IMR-90 (cell line): ENCODE data around the gene ACTN1. TPM values are rescaled to one million over a fixed set of nuclear protein-coding genes. Genes with fewer than 3 reads are reported as not detected.

Source experiments
- ATAC-seq: fragments of 200-7000 bp; cut with Tn5 transposase; 2 replicates; pipeline ENCODE4 v1.9.1; 2020; ENCODE audit warnings: low read depth, mild to moderate bottlenecking, moderate library complexity
- BruUV-seq: library from RNA; stranded (reverse); fragments of 400-500 nt; replicated peaks from 2 replicates; lab custom pipeline; 2021; lab: Mats Ljungman, UMichigan
- CTCF ChIA-PET: fragments of 300-600 bp; formaldehyde crosslinking; extraction: SDS; loops from one replicate; lab custom pipeline; 2021; ENCODE audit warnings: antibody characterized with exemption; lab: Yijun Ruan, JAX
- POLR2A ChIA-PET: fragments of 300-600 bp; sonication (Branson Sonifier 250); formaldehyde crosslinking; loops from one replicate; lab custom pipeline; 2022; ENCODE audit warnings: antibody characterized with exemption; ENCODE audit not compliant: unreplicated experiment; lab: Charles Lee
- DNase-seq: peaks from one replicate; pipeline ENCODE4 v3.0.0; 2013
- H2AFZ ChIP-seq: replicated peaks from 2 replicates; pipeline ENCODE3; 2013; ENCODE audit warnings: low read length, mild to moderate bottlenecking; ENCODE audit not compliant: poor library complexity
- H2AK5ac ChIP-seq: 2 replicates; pipeline ENCODE4 v1.6.1; 2013; ENCODE audit warnings: low read depth, low read length, inconsistent platforms
- H2AK9ac ChIP-seq: replicated peaks from 2 replicates; pipeline ENCODE3; 2013; ENCODE audit warnings: mild to moderate bottlenecking, low read depth, low read length, moderate library complexity; ENCODE audit not compliant: poor library complexity
- H2BK120ac ChIP-seq: 2 replicates; pipeline ENCODE4 v1.6.1; 2013; ENCODE audit warnings: low read depth, low read length, inconsistent platforms
- H2BK15ac ChIP-seq: 3 replicates; pipeline ENCODE4 v1.6.1; 2013; ENCODE audit warnings: low read depth, low read length, inconsistent platforms
- H2BK20ac ChIP-seq: 2 replicates; pipeline ENCODE4 v1.6.1; 2013; ENCODE audit warnings: low read depth, mild to moderate bottlenecking, inconsistent platforms, low read length, moderate library complexity
- H2BK5ac ChIP-seq: 2 replicates; pipeline ENCODE4 v1.6.1; 2013; ENCODE audit warnings: mild to moderate bottlenecking, low read depth, low read length, inconsistent platforms; ENCODE audit not compliant: poor library complexity, severe bottlenecking
- H3K14ac ChIP-seq: replicated peaks from 2 replicates; pipeline ENCODE4 v1.6.1; 2013; ENCODE audit warnings: low read depth, low read length, inconsistent platforms
- H3K18ac ChIP-seq: 2 replicates; pipeline ENCODE4 v1.6.1; 2013; ENCODE audit warnings: low read depth, low read length, control low read depth
- H3K23ac ChIP-seq: 2 replicates; pipeline ENCODE4 v1.6.1; 2013; ENCODE audit warnings: low read depth, low read length, inconsistent platforms
- H3K27ac ChIP-seq: 2 replicates; pipeline ENCODE4 v1.5.1; 2013; ENCODE audit warnings: mild to moderate bottlenecking, control low read depth, low read length; ENCODE audit not compliant: insufficient read depth
- H3K27me3 ChIP-seq: 2 replicates; pipeline ENCODE4 v1.6.1; 2013; ENCODE audit warnings: low read length; ENCODE audit not compliant: control insufficient read depth, insufficient read depth
- H3K36me3 ChIP-seq: 2 replicates; pipeline ENCODE4 v1.6.1; 2013; ENCODE audit warnings: low read length, mixed read lengths; ENCODE audit not compliant: control insufficient read depth, insufficient read depth
- H3K4ac ChIP-seq: 2 replicates; pipeline ENCODE4 v1.6.1; 2013; ENCODE audit warnings: low read depth, low read length, inconsistent platforms
- H3K4me1 ChIP-seq: 2 replicates; pipeline ENCODE4 v1.6.1; 2013; ENCODE audit warnings: low read length, mixed read lengths; ENCODE audit not compliant: control insufficient read depth, insufficient read depth
- H3K4me2 ChIP-seq: 2 replicates; pipeline ENCODE4 v1.6.1; 2013; ENCODE audit warnings: low read depth, mild to moderate bottlenecking, control low read depth, low read length, moderate library complexity
- H3K4me3 ChIP-seq: 2 replicates; pipeline ENCODE4 v1.5.1; 2013; ENCODE audit warnings: low read depth, mild to moderate bottlenecking, control low read depth, low read length, moderate library complexity; ENCODE audit not compliant: insufficient read depth
- H3K56ac ChIP-seq: 2 replicates; pipeline ENCODE4 v1.6.1; 2013; ENCODE audit warnings: low read length, inconsistent platforms; ENCODE audit not compliant: insufficient read depth; ENCODE audit errors: extremely low read depth
- H3K79me1 ChIP-seq, 2 experiments: 2 replicates each; pipeline ENCODE4 v1.6.1; 2013; ENCODE audit warnings: low read length in 2 of 2, inconsistent platforms in 1 of 2, low read depth in 1 of 2
- H3K9ac ChIP-seq: 2 replicates; pipeline ENCODE4 v1.6.1; 2013; ENCODE audit warnings: low read depth, low read length, control low read depth
- H3K9me1 ChIP-seq: 2 replicates; pipeline ENCODE4 v1.6.1; 2013; ENCODE audit warnings: low read length, inconsistent platforms; ENCODE audit not compliant: insufficient read depth
- H3K9me3 ChIP-seq: 2 replicates; pipeline ENCODE4 v1.6.1; 2013; ENCODE audit warnings: low read length; ENCODE audit not compliant: control insufficient read depth, insufficient read depth
- H4K20me1 ChIP-seq: 2 replicates; pipeline ENCODE4 v1.6.1; 2013; ENCODE audit warnings: low read length, inconsistent platforms; ENCODE audit not compliant: insufficient read depth
- H4K5ac ChIP-seq: 2 replicates; pipeline ENCODE4 v1.6.1; 2013; ENCODE audit warnings: mild to moderate bottlenecking, low read depth, low read length, control low read depth
- H4K8ac ChIP-seq, 2 experiments: 2 replicates each; pipeline ENCODE4 v1.6.1; 2013; ENCODE audit warnings: low read depth in 2 of 2, low read length in 2 of 2, control low read depth in 1 of 2, inconsistent platforms in 1 of 2
- H4K91ac ChIP-seq: 2 replicates; pipeline ENCODE4 v1.6.1; 2013; ENCODE audit warnings: low read depth, low read length, inconsistent platforms; ENCODE audit not compliant: insufficient read depth
- BHLHE40 ChIP-seq: fragments of 150-350 bp; IDR thresholded peaks from 2 replicates; pipeline ENCODE4 v1.6.1; 2016; ENCODE audit warnings: mild to moderate bottlenecking, low read depth, low read length
- CEBPB ChIP-seq: IDR thresholded peaks from 2 replicates; pipeline ENCODE4 v1.6.1; 2012; ENCODE audit warnings: low read depth, low read length, improper control_type of control experiment
- ELK1 ChIP-seq: fragments of 150-350 bp; IDR thresholded peaks from 2 replicates; pipeline ENCODE4 v1.6.1; 2016; ENCODE audit warnings: low read depth, mild to moderate bottlenecking, low read length, moderate library complexity, borderline replicate concordance
- NFE2L2 ChIP-seq: fragments of 150-350 bp; IDR thresholded peaks from 2 replicates; pipeline ENCODE4 v1.6.1; 2016; ENCODE audit warnings: low read depth, mild to moderate bottlenecking, low read length
- SMC3 ChIP-seq: fragments of 150-350 bp; IDR thresholded peaks from 2 replicates; pipeline ENCODE4 v1.6.1; 2016; ENCODE audit warnings: low read depth, mild to moderate bottlenecking, antibody characterized with exemption, low read length, moderate library complexity
- WGBS, 2 experiments: methylation state at CpG; one replicate each; pipeline versions ENCODE4 v1.1.5 to v1.1.7; 2013; ENCODE audit warnings: missing lambda C conversion rate in 2 of 2; ENCODE audit not compliant: insufficient read length in 1 of 2; ENCODE audit errors: extremely low coverage in 2 of 2; 5-methylcytosine and 5-hydroxymethylcytosine counted together
- dilution Hi-C: fragments of 300-500 bp; cut with HindIII; formaldehyde crosslinking; loops from one replicate; pipeline ENCODE4 v1.14.3; 2018; ENCODE audit warnings: low sequenced_read_pairs; ENCODE audit not compliant: unreplicated experiment
- in situ Hi-C: fragments of 300-500 bp; cut with MboI; formaldehyde crosslinking; loops from 3 replicates; pipeline ENCODE4 v1.14.3; 2019; ENCODE audit warnings: low sequenced_read_pairs, inconsistent platforms, mixed read lengths
- intact Hi-C: fragments of 100-400 bp; cut with micrococcal nuclease; formaldehyde crosslinking; loops from 2 replicates; pipeline ENCODE4 v1.10.0; 2022
- polyA plus RNA-seq, 3 experiments: library from polyadenylated mRNA; depleted of rRNA; stranded (reverse); fragments of >200 nt; gene quantifications; 2 replicates each; pipeline ENCODE4 v1.2.3, GENCODE V29; 2012; ENCODE audit warnings: low replicate concordance in 1 of 3
- total RNA-seq: library from RNA; depleted of rRNA; stranded (reverse); fragments of >200 nt; gene quantifications from 2 replicates; pipeline ENCODE4 v1.2.3, GENCODE V29; 2012

The ACTN1 gene
- total and polyA plus RNA-seq, 2 of the 4 experiments (the other 2 are of a cell fraction): 684 to 766 TPM

GRCh38 chr14:68962681-68963080, 16.4 kb downstream of the ACTN1 start:
- Histone ChIP-seq H3K9me3 (no peaks in the 10 kb centered on the region), H3K4me1 (peaks cover 68% of the 10 kb centered on the region), H3K56ac (no peak overlapping the region), H3K79me1 (peaks cover 0 to 83% of the 10 kb centered on the region in 2 experiments; a peak in 2 of 4 replicates), H3K18ac (no peak overlapping the region), H3K23ac (no peak overlapping the region), H3K9me1 (peaks cover 62% of the 10 kb centered on the region), H2AK5ac (no peak overlapping the region), H3K4me2 (no peak overlapping the region), H3K36me3 (peaks cover 36% of the 10 kb centered on the region), H2AK9ac (no peak overlapping the region), H2BK15ac (no peak overlapping the region), H3K4me3 (no peak overlapping the region), H3K27ac (peak overlapping the region; percentile 19; the same call in 1 of the 2 replicates), H4K8ac (no peak overlapping the region), H4K5ac (no peak overlapping the region), H2BK20ac (no peak overlapping the region), H3K4ac (no peak overlapping the region), H3K14ac (0 out of 2 replicates have a peak overlapping the region, but pooled peaks have one; percentile 13), H4K91ac (no peak overlapping the region), H2BK5ac (peak overlapping the region; percentile 12), H2BK120ac (no peak overlapping the region), H4K20me1 (peaks cover 100% of the 10 kb centered on the region), H2AFZ (no peak overlapping the region), H3K9ac (no peak overlapping the region), H3K27me3 (no peaks in the 10 kb centered on the region)
- TF ChIP-seq ELK1 (no peak), BHLHE40 (no peak), CEBPB (no peak), NFE2L2 (no peak), SMC3 (no peak)
- ChIA-PET CTCF (no interaction called here), POLR2A (no interaction called here)
- DNase-seq (no peak), ATAC-seq (no peak)
- dilution Hi-C loops (no loop called here), in situ Hi-C loops (no loop called here), intact Hi-C loops (no loop called here)
- no TSS peak for BruUV-seq
- WGBS, 2 experiments: no CpG with 5 or more reads among the region's 3 CpGs
